DOHH2 (cell line): Measurements from ENCODE around the gene CISD1.

ENCODE experiments used
- EZH2phosphoT487 ChIP-seq: fragments of 200-600 bp; sonication (generic); IDR thresholded peaks from 2 replicates; pipeline ENCODE4 v1.6.1; 2017; ENCODE audit warnings: borderline replicate concordance, mild to moderate bottlenecking, antibody characterized with exemption, low read length, moderate library complexity, mixed read lengths
- TF ChIP-seq, protein P1 (sequence below): fragments of 200-600 bp; sonication (generic); IDR thresholded peaks from one replicate; pipeline ENCODE4 v1.5.1; 2014; ENCODE audit warnings: antibody characterized with exemption, mild to moderate bottlenecking, low read depth, low read length; ENCODE audit not compliant: poor library complexity, severe bottlenecking

DNA sequence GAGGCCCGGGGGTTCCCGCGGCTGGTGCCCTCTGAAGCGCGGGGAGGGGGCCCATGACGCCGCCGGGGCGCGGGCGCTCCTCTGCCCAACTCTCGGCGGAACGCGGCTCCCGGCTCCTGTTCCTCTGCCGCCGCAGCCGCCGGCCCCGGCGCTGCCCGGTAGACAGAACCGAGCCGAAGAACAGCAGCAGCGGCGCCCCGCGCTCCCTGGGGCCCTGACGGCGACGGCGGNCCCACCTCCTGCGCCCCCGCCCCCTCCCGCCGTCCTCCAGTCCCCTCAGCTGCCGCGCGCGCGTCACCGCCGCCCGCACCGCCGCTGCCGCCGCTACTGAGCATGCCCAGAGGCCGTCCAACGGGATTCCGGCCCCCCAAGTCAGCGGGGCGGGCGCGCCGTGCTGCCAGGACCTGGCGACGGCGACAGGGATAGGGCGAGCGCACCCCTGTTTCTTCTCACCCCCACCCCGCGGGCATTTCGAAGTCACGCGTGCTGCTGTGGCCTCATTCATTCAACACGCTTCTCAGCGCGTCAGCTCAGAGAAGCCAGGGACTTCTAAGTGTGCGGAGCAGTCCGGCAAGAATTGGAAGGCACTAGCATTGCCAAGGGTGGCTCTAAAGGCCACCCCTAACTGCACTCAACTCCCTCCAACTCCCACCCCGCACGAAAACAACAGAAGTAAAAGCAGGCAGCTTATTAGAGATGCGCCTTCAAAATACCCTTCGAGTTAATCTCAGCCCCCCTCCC is 1.1 kb upstream of the CISD1 start, which contains the start of gene IPMK:
- TF ChIP-seq, protein P1, sequence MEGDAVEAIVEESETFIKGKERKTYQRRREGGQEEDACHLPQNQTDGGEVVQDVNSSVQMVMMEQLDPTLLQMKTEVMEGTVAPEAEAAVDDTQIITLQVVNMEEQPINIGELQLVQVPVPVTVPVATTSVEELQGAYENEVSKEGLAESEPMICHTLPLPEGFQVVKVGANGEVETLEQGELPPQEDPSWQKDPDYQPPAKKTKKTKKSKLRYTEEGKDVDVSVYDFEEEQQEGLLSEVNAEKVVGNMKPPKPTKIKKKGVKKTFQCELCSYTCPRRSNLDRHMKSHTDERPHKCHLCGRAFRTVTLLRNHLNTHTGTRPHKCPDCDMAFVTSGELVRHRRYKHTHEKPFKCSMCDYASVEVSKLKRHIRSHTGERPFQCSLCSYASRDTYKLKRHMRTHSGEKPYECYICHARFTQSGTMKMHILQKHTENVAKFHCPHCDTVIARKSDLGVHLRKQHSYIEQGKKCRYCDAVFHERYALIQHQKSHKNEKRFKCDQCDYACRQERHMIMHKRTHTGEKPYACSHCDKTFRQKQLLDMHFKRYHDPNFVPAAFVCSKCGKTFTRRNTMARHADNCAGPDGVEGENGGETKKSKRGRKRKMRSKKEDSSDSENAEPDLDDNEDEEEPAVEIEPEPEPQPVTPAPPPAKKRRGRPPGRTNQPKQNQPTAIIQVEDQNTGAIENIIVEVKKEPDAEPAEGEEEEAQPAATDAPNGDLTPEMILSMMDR = no peak
- TF ChIP-seq EZH2phosphoT487 = no peak
